NCI-H128 (cell line): ENCODE results near the gene PASK.

ENCODE experiments used
- DNase-seq: peaks from one replicate; lab custom pipeline; 2025; ENCODE audit not compliant: unreplicated experiment; lab: John Stamatoyannopoulos, UW

Gene PASK

GRCh38 chr2:241126771-241127202 lies 22.5 kb downstream of the PASK start:
- DNase-seq, result no peak

DNA sequence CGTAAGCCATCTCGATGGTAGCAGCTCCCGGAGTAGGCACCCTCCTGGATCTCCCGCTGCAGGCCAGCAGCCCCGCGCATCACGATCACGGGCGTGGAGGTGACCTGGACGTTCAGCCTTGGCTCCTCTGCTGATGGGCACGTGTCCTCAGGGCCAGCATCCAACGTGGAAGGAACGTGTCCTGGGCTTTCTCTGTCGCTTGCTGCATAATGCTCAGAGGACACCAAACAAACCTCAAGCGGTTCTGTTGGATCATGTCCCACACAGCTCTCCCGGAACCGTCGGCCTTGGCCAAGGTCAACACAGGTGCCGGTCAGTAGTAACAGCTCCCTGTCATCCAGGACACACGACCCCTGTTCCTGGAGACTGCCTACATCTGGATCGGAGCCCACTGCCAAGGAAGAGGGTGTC lies 23.1 kb downstream of the PASK start:
- DNase-seq, result no peak

- no peak for DNase-seq
Observed at GRCh38 chr2:241125626-241126025, 23.6 kb downstream of the PASK start.

DNA sequence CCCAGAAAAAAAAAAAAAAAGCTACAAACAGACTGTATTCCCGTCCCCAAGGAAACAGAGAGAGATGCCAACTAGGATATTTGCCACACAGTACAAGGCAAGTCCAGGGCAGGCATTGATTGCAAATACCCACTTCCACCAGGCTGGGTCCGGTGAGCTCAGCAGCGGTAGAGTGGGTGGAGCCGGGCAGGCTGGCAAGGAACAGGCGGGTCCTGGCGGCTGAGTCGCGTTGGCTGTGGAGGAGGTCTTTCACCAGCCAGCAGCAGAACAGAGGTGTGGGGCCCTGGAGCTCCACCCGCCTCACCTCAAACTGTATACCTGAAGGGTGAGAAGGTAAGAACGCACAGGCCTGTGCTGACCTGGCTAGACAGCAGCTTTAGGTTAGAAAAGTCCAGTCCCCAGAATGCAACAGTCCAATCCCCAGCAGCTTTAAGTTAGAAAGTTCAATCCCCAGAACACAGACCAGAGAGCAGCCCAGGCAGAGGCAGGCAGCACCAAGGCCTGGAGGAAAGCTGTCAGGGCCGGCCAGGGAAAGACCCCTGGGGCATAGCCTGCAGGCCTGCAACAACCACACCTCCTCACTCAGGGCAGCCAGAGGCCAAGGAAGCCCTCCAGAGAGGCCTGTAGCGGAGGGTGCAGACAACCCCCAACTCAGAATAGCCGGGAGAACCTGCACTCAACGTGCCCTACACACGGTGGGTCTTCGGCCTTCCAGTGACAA lies 25.3 kb downstream of the PASK start:
- no peak for DNase-seq

- no peak for DNase-seq
Observed at GRCh38 chr2:241122376-241123002, 26.8 kb downstream of the PASK start.

DNA sequence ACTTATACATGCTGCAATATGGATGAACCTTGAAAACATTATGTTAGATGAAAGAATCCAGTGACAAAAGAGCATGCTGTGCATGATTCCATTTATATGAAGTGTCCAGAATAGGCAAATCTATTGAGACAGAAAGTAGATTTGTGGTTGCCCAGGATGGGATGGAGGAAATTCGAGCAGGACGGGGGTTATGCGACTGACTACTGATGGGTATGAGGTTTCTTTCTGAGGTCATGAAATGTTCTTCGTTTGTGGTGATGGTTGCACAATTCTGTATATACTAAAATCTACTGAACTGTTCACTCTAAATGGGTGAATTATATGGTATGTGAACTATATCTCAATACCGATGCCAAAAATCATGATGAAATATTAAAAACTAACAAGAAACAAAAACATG lies 28.3 kb downstream of the PASK start:
- DNase-seq, result no peak

DNA sequence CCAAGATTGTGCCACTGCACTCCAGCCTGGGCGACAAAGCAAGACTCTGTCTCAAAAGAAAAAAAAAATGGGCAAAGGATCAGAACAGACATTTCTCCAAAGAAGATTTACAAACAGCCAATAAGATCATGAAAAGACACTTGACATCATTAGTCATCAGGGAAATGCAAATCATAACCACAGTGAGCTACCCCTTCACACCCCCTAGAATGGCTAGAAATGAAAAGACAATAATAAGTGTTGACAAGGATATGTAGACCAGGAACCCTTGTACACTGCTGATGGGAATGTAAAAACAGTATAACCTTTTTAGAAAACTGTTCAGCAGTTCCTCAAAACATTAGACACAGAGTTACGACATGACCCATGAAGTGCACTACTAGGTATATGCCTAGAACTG lies 28.8 kb downstream of the PASK start:
- DNase-seq, result no peak

DNA sequence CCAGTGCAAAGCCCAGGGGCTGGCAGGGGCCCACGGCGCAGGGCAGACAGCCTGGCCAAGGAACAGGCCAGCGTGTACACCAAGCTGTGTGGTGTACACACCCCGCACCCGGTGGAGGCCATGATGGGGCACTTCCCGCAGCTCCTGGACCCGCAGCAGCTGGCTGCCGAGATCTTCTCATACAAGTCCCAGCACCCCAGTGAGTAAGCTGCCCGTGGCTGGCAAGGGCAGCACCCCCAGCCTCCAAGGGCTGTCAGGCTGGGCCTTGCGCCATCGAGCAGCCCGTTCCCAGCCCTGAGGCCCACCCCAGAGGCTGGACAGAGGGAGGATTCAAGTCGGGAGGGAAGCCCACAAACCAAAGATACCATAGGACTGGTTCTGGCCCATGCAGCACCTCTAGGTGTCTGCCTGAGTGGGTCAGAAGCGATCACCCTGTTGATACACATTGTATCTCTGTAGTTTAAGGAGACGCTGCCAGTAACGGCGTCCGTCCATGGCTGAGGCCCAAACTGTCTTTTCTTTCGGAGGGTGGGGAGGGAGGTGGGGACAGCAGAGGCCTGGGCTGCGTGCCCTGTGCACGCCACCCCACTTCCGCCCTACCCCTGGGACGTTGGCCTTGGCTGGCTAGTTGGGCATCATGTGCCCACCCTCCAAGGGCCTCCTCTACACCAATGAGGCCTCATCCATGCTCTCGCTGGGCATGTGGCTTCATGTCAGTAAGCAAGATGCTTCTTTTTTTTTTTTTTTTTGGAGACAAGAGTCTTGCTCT lies 30.4 kb downstream of the PASK start:
- DNase-seq, result no peak

DNA sequence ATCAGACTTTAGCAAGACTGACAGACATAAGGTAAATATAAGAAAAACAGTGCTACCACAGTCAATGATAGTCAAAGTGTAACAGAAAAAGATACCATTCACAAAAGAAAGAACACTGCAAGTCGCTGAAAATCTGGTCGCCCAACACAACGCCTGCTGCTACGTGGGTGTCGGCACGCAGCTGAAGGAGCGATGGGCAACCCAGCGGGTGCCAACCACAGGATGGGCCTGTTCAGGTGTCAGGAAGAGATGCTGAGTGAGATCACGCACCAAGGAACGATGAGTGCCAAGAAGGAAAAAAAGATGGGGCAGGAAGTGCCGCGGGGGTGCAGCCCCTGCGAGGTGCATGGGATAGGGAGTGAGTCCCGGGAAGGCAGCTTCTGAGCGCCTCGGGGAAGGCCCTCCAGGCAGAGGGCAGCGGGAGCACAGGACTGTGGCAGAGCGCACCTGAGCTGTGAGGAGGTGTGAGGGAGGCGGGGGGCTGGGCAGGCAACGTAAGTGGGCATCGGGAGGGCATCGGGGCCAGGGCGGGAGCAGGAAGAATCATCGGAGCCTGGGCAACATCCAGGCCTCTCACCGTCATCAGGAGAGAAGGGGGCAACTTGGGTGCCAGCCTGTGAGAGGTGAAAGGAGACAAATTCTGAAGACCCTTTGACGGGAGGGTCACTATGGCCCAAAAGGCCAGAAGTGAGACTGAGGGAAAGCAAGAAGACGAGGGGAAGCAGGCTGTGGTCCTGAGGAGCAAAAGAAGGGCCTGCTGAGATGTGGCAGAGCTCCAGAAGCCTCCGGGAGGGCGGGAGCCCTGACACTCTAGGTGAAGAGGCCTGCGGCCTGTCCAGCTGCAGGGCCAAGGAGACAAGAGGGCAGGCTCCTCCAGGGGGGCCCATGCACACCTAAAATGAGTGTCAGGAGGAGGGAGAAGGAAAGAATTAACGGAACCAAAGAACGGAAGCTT lies 32.4 kb downstream of the PASK start:
- DNase-seq, result no peak

- no peak for DNase-seq
Observed at GRCh38 chr2:241115361-241115760, 33.9 kb downstream of the PASK start.

DNA sequence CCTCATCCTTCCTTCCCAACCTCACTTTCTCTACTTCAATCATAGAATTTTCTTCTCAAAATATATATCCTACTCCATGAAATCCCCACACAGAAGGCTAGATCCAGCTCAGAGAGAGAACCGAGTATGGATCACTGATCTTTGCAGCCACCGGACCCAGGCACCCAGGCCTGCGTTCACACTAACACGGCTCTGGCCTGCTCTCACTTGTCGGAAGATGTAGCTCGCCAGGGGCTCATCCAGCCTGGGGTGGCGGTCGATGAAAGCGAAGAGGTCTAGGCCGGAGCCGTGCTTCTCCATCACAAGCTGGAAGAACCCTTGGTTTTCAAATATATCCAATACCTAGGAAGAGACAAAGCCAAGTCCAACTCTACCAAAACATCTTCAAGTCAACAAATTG lies 34.4 kb downstream of the PASK start:
- no peak for DNase-seq

GRCh38 chr2:241112592-241112991 lies 36.7 kb downstream of the PASK start:
- DNase-seq, result no peak

DNA sequence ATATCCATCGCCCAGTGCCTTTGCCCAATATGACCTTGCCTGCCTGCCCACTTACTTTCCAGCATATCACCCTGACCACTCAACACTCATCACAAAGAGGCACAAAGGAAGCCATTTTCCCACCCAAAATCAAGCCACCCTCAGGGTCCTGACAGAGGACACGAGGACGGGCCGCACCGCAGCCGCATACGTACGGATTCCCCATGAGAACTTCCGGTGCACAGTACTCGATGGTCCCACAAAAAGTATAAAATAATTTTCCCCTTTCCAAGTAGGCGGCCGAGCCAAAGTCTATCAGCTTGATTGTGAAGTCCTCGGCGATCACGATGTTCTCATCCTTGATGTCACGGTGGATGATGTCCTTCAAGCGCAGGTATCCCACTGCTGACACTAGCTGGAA lies 37.2 kb downstream of the PASK start:
- DNase-seq, result no peak

DNA sequence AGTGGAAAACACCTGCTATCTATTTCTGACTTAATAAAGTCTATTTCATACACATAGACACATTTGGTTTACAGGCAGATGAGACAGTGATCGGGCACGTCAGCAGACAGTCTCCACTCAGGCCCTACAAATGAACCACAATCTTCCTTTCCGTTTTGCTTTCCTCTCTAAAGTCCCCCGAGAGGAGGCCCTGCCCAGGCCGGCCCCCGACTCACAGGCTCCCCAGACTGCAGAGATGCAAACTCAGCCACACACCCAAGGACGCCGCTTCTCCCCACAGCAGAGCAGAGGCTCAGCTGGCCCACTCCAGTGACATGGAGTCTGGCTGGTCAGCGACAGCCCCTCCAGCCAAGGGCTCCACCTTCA lies 37.8 kb downstream of the PASK start:
- DNase-seq, result no peak

DNA sequence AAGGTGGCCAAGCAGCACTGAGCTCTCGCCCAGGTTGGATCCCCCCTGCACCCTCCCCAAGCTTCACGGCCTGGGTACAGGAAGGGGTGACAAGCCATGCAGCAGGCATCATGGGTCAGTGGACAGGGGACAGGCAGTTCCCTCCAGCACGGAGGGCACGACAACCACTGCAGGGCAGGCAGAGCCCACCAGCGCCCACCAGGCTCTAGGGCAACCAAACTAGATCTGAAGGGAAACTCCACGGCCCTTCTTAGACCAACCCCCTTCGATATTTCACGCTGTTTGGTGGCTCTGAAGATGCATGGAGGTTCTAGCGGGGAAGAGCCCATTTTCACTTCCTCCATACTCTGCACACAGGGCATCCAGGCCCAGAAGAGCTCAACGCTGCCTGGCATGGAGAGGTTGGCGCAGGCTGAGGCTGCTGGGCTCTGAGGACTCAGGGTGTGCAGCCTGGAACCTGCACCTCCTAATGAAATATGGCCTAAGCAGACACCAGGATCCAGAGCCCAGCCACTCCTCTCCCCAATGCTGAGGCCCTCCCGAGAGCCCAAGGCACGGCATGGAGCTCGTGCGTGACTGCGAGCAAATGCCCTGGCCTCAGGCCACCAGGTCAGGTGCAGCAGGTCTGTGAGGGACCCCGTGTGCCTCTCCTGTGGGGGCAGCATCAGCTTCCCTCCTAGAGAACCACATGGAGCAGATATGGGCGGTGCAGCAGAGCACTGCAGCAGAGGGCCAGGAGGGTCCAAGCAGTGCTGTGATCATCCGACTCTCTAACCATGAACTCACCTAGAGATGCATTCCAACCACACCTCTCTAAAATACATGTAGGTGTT lies 38.4 kb downstream of the PASK start:
- DNase-seq, result no peak

DNA sequence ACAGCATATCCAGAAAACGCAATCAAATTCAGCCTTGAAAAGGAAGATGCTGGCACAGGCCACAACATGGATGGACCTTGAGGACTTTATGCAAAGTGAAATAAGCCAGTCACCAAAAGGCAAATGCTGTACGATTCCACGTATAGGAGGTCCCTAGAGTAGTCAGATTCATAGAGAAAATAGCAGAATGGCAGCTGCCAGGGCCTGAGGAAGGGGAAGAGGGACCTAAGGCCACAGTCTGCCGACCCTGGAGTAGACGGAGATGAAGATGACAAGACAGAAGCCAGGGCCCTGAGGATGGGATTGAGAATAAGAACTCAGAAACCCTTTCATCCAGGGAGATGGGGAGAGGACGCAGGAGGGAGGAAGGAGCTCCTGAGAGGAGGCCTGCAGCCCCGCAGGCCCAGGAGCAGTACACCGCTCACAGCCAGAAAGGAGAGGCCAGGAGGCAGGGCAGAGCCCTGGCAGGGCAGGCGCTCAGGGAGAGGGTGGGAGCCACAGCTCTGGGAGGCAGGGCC lies 39.1 kb downstream of the PASK start:
- no peak for DNase-seq

DNA sequence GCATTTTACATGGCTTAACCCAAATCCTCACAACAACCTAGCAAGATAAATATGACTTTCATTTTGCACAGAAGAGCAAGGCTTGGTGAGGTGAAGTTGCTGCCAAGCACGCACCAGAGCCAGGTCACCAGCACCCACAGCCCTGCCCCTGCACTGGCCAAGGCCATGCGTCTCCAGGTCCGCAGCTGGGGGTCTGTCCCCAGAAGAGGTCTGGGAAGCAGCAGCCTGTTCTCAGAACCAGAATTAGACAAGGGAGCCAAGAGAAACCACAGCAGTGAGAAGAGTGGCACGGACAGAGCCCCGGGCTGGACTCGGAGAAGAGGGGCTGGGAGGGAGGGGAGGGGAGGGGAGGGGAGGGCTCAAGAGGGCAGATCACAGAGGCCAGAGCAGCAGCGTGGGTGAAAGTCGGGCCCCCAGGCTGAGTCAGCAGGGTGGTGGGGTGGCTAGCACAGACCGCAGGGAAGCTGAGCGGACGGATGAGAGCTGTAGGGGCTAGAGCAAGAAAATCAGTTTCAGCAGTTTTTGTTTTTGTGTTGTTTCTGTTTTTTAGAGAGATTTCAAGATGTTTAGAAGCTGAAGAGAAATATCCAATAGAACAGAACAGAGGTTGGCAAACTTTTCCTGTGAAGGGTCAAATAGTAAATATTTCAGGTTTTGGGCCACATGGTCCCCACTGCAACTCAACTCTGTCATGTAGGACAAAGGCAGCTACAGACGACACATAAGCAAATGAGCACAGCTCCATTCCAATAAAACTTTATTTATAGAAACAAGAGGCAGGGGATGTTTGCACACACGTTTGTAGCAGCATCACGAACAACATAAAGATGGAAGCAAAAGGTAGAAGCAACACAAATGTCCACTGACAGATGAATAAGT lies 39.8 kb downstream of the PASK start:
- no peak for DNase-seq

DNA sequence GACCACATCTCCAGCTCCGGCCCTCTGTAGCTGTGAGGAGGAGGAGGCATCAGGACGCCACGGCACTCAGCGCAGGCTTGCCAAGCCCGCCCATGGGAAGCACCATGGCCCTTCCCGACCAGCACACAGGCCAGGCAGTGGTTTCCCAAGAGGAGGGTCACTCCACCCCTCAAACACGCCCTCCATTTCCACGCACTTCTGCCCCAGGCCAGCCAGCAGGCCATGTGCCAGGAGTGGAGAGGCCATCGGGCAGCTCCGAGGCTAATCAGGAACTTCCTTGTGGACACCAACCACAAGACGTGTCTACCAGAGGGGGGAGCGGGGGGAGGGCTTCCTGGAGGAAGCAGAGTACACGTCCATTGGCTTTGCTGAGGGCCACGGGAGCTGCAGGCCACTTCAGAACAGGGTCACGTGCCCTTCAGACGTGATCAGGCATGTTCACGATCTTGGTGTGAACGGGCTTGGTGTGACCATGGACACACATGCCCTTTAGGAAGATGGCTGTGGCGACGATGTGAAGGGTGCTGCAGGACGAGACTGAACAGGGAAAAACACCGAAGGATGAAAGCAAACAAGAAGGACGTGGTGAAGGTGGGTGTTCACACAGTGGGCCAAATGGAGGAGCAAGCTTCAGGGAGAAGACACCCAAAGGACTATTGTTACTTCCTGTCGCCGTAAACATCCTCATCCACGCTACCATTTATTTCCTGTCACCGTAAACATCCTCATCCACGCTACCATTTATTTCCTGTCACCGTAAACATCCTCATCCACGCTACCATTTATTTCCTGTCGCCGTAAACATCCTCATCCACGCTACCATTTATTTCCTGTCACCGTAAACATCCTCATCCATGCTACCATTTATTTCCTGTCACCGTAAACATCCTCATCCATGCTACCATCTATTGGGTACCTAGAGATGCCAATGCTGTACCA lies 40.7 kb downstream of the PASK start:
- DNase-seq, result no peak
